BLaER1 treated with 17β-estradiol and CSF1 and Interleukin-3, amounts not matched to agents 10 nM and 100 nM (cell line): ENCODE data around the gene CNOT2.
A peak's percentile ranks its signal among the peaks of the same experiment; 100 is the strongest.

Experiments used
- H3K27ac ChIP-seq, 11 experiments: shearing (Covaris generic); formaldehyde crosslinking; 2 replicates each; pipeline ENCODE4 v1.8.1; 2022
- H3K27me3 ChIP-seq, 11 experiments: shearing (Covaris generic); formaldehyde crosslinking; 2 replicates each; pipeline ENCODE4 v1.8.1; 2022
- H3K36me3 ChIP-seq, 11 experiments: shearing (Covaris generic); formaldehyde crosslinking; 2 replicates each; pipeline ENCODE4 v1.8.1; 2022
- H3K4me1 ChIP-seq, 10 experiments: shearing (Covaris generic); formaldehyde crosslinking; 2 replicates each; pipeline ENCODE4 v1.8.1; 2022
- H3K4me2 ChIP-seq, 11 experiments: shearing (Covaris generic); formaldehyde crosslinking; 2 replicates each; pipeline ENCODE4 v1.8.1; 2022
- H3K4me3 ChIP-seq, 10 experiments: shearing (Covaris generic); formaldehyde crosslinking; 2 replicates each; pipeline ENCODE4 v1.8.1; 2022
- H3K9ac ChIP-seq, 11 experiments: shearing (Covaris generic); formaldehyde crosslinking; 2 replicates each; pipeline ENCODE4 v1.8.1; 2022
- H3K9me3 ChIP-seq, 11 experiments: shearing (Covaris generic); formaldehyde crosslinking; replicated peaks in 1 of 11; 2 replicates each; pipeline ENCODE4 v1.8.1; 2022
- H4K20me1 ChIP-seq, 11 experiments: shearing (Covaris generic); formaldehyde crosslinking; 2 replicates each; pipeline ENCODE4 v1.8.1; 2022
- Cebpa-rat ChIP-seq, 11 experiments: shearing (Covaris generic); IDR thresholded peaks; 2 replicates each; pipeline ENCODE4 v1.8.1; 2022

CNOT2 gene

GRCh38 chr12:70227911-70228310 is 15.3 kb upstream of the CNOT2 start:
- H3K27ac ChIP-seq = no peak overlapping the region
- no peak for TF ChIP-seq Cebpa-rat (IDR thresholded peaks at IDR 0.05)
- no peak overlapping the region for H3K9ac ChIP-seq
- H3K27me3 ChIP-seq = no peaks in the 10 kb centered on the region
- no peaks in the 10 kb centered on the region for H3K4me1 ChIP-seq
- no peak overlapping the region for H3K4me2 ChIP-seq
- no peaks in the 10 kb centered on the region for H3K9me3 ChIP-seq
- peaks cover 0 to 9% (median 0%) of the 10 kb centered on the region in 11 experiments; a peak in 5 of 22 replicates for H3K36me3 ChIP-seq
- H3K4me3 ChIP-seq = no peak overlapping the region
- peaks cover 0 to 4% (median 0%) of the 10 kb centered on the region in 11 experiments; a peak in 2 of 22 replicates for H4K20me1 ChIP-seq

GRCh38 chr12:70230934-70231606 is 12.2 kb upstream of the CNOT2 start:
- Histone ChIP-seq H3K9ac (no peak overlapping the region), H3K36me3 (peaks cover under 1 to 2% (median under 1%) of the 10 kb centered on the region in 11 experiments; a peak in 10 of 22 replicates), H4K20me1 (peaks cover 0 to 4% (median 0%) of the 10 kb centered on the region in 11 experiments; a peak in 2 of 22 replicates), H3K4me1 (no peaks in the 10 kb centered on the region), H3K9me3 (peaks cover 0 to 4% (median 1%) of the 10 kb centered on the region in 11 experiments; a peak in 9 of 22 replicates), H3K4me3 (no peak overlapping the region), H3K4me2 (no peak overlapping the region), H3K27me3 (no peaks in the 10 kb centered on the region), H3K27ac (no peak overlapping the region)
- no peak for TF ChIP-seq Cebpa-rat (IDR thresholded peaks at IDR 0.05)

DNA sequence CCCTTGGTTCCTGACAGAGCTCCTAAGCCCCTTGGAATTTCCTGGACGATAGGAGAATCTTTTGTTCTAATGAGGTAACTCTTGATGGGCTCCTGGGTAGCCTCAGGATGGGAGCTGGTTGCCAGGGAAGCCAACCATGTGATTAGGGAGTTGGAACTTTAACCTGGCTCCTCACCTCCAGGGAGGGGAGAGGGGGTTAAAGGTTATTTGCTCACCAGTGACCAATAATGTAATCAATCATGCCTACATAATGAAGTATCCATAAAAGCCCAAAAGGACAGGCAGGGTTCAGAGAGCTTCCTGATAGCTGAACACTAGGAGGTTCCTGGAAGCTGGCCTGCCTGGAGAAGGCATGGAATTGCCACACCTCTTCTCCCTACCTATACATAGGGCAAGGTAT is 6.2 kb upstream of the CNOT2 start:
- Histone ChIP-seq H3K27ac (no peak overlapping the region), H3K27me3 (no peaks in the 10 kb centered on the region), H3K9me3 (peaks cover 10 to 18% (median 15%) of the 10 kb centered on the region in 11 experiments; a peak in 19 of 22 replicates), H3K4me3 (no peak overlapping the region), H3K36me3 (peaks cover 34 to 57% (median 42%) of the 10 kb centered on the region in 11 experiments), H3K9ac (no peak overlapping the region), H3K4me1 (peaks cover 15 to 21% (median 21%) of the 10 kb centered on the region in 10 experiments), H3K4me2 (no peak overlapping the region), H4K20me1 (peaks cover 0 to 5% (median 0%) of the 10 kb centered on the region in 11 experiments; a peak in 1 of 22 replicates)
- TF ChIP-seq Cebpa-rat (IDR thresholded peaks at IDR 0.05) = no peak

GRCh38 chr12:70240673-70241072 is 2.6 kb upstream of the CNOT2 start:
- Histone ChIP-seq H4K20me1 (peaks cover 6 to 21% (median 20%) of the 10 kb centered on the region in 11 experiments; a peak in 19 of 22 replicates), H3K4me3 (peak overlapping the region in 6 of 10 experiments; percentile 1 to 44 (median 4); a peak in 4 of 20 replicates), H3K36me3 (peaks cover 34 to 63% (median 42%) of the 10 kb centered on the region in 11 experiments), H3K27ac (peak overlapping the region in 2 of 11 experiments; percentile 15 to 42; a peak in 2 of 22 replicates), H3K9me3 (peaks cover 10 to 18% (median 15%) of the 10 kb centered on the region in 11 experiments; a peak in 19 of 22 replicates), H3K9ac (no peak overlapping the region), H3K27me3 (no peaks in the 10 kb centered on the region), H3K4me1 (peaks cover 25 to 40% (median 35%) of the 10 kb centered on the region in 10 experiments), H3K4me2 (peak overlapping the region; percentile 47 to 90 (median 76))
- no peak for TF ChIP-seq Cebpa-rat (IDR thresholded peaks at IDR 0.05)

DNA sequence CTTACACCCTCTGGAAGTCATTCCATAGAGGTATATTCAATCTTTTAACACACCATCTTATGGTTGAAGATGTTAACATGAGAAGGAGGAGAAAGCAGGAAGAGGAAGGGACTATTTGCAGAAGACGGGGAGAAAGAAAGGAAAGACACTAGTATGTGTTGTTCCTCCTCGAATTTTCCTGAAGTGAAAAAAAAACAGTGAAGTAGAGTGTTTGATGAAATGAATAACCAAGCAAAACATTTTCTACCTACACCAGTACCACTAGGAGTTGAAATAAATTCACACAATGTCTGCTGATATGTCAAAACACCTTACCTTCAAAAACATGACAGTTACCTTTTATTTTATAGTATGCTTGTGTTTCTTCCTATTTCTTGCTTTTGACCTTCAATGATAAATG is 1.4 kb upstream of the CNOT2 start:
- Histone ChIP-seq H3K4me3 (peak overlapping the region; percentile 93 to 98 (median 96); a peak in 19 of 20 replicates), H3K27ac (peak overlapping the region; percentile 97 to 99 (median 98); a peak in 21 of 22 replicates), H3K27me3 (no peaks in the 10 kb centered on the region), H4K20me1 (peaks cover 15 to 32% (median 31%) of the 10 kb centered on the region in 11 experiments; a peak in 20 of 22 replicates), H3K4me2 (peak overlapping the region; percentile 72 to 90 (median 80)), H3K9ac (peak overlapping the region; percentile 94 to 99 (median 97); a peak in 18 of 22 replicates), H3K4me1 (peaks cover 31 to 52% (median 46%) of the 10 kb centered on the region in 10 experiments), H3K36me3 (peaks cover 29 to 63% (median 41%) of the 10 kb centered on the region in 11 experiments), H3K9me3 (peaks cover 4 to 8% (median 7%) of the 10 kb centered on the region in 11 experiments; a peak in 17 of 22 replicates)
- no peak for TF ChIP-seq Cebpa-rat (IDR thresholded peaks at IDR 0.05)

DNA sequence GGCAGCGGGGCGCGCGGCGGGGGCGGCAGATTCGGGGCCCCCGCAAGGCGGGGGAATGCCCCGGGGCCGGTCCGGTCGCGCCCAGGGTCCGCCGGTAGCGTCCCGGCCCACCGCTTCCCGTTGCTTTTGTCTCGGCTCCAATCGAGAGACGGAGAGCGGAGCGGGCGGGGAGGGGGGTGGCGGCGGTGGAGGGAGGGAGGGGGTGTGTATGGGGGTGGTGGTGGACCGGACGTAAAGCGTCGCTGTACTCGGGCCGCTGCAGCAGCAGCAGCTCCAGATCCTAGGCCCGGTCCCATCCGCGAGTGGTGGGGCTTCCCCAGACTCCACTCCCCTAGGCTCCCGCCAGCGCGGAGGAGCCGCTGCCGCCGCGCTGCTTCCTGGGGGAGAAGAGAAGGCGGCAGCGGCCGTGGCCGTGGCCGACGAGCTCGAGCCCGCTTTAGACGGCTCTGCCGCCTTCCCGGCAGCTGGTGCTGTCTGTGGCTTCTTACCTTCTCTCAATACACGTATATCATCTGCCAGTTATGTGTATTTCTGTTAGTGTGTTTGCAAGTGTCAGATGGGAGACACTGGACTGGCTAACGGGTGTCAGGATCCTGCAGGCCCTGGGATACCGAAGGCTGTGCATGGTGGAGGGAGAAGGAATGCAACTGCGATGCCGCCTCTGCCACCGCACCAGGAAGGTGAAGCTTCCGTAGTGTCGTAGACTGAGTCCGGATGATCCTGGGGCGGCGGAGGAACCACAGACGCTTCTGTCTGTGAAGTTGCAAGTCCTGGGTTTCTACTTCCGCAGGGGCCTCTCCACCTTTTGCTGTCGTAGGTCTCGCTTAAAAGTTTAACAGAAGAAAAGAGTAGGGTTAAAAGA is 508 bp downstream of the CNOT2 start:
- peaks cover 34 to 51% (median 50%) of the 10 kb centered on the region in 11 experiments for H4K20me1 ChIP-seq
- peak overlapping the region; percentile 97 to 99 (median 98) for H3K27ac ChIP-seq
- H3K4me2 ChIP-seq = peak overlapping the region; percentile 78 to 96 (median 89)
- TF ChIP-seq Cebpa-rat (IDR thresholded peaks at IDR 0.05) = no peak
- peaks cover 21 to 64% (median 35%) of the 10 kb centered on the region in 11 experiments for H3K36me3 ChIP-seq
- H3K27me3 ChIP-seq = no peaks in the 10 kb centered on the region
- peaks cover 44 to 71% (median 61%) of the 10 kb centered on the region in 10 experiments for H3K4me1 ChIP-seq
- H3K9ac ChIP-seq = peak overlapping the region; percentile 94 to 99 (median 97)
- peak overlapping the region; percentile 93 to 98 (median 96) for H3K4me3 ChIP-seq
- no peaks in the 10 kb centered on the region for H3K9me3 ChIP-seq

DNA sequence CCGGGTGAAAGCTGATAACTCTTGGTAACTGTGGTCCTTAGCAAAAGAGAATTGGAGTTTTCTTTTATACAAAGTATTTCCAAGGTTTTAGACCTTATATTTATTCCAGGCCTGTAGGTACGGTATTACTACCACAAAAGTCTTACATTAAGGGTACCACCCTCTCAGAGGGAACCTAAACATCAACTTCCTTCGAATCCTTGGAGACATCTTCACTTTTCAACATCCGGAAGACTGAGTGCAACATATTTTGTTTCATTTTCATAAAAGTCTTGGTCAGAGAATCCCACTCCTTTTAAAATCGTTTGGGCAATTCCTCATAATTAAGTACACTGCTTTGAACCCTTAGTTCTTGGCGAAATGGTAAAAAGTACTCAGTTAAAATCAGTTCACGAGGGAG is 1.2 kb downstream of the CNOT2 start:
- Histone ChIP-seq H3K4me3 (peak overlapping the region; percentile 93 to 98 (median 96)), H3K27me3 (no peaks in the 10 kb centered on the region), H3K27ac (peak overlapping the region; percentile 97 to 99 (median 98)), H3K9me3 (no peaks in the 10 kb centered on the region), H3K9ac (peak overlapping the region; percentile 94 to 99 (median 97)), H3K4me1 (peaks cover 44 to 72% (median 61%) of the 10 kb centered on the region in 10 experiments), H3K4me2 (peak overlapping the region; percentile 78 to 96 (median 89)), H4K20me1 (peaks cover 40 to 58% (median 57%) of the 10 kb centered on the region in 11 experiments), H3K36me3 (peaks cover 16 to 64% (median 29%) of the 10 kb centered on the region in 11 experiments; a peak in 21 of 22 replicates)
- no peak for TF ChIP-seq Cebpa-rat (IDR thresholded peaks at IDR 0.05)

- Histone ChIP-seq H3K36me3 (peaks cover 14 to 64% (median 23%) of the 10 kb centered on the region in 11 experiments; a peak in 20 of 22 replicates), H3K4me1 (peaks cover 40 to 66% (median 56%) of the 10 kb centered on the region in 10 experiments), H4K20me1 (peaks cover 50 to 69% (median 68%) of the 10 kb centered on the region in 11 experiments), H3K9me3 (no peaks in the 10 kb centered on the region), H3K9ac (no peak overlapping the region; a peak in 2 of 22 replicates), H3K27me3 (no peaks in the 10 kb centered on the region), H3K4me3 (peak overlapping the region in 3 of 10 experiments; percentile 95 to 97 (median 96); a peak in 3 of 20 replicates), H3K4me2 (peak overlapping the region in 10 of 11 experiments; percentile 16 to 96 (median 89); a peak in 17 of 22 replicates), H3K27ac (peak overlapping the region in 1 of 11 experiments; percentile 99; a peak in 3 of 22 replicates)
- TF ChIP-seq Cebpa-rat (IDR thresholded peaks at IDR 0.05) = no peak
Measured at GRCh38 chr12:70245458-70245857, 2.2 kb downstream of the CNOT2 start.
